ENCODE measurements around the gene RAC2.

DNA sequence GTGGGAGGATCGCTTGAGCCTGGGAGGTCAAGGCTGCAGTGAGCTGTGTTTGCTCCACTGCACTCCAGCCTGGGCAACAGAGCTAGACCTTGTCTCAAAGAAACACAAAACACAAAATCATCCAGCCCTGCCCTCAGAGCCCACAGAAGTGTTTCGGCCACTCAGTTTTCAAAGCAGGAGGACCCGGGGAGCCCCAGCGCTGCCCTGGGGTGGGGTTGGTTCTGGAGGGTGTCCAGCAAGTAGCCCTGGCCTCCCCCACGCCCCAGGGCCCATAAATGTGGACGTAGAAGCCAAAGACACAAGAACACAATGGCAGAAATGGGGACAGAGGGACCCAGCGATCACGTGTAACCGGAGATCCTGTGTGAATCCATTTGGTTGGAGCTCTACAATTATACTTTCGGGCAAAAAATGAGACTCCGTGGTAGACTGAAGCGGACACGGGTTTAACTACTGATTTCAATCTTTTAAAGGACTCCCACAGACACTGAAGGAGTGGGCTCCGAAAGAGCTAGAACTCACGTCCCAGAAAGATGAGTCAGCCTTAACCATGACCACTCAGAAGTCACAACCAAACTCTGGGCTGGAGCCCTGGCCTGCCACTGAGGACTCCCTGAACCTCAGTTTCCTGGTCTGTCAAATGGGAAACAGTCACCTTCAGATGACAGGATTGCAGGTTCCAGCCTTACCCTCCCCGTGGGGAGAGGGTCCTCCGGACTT is 29.2 kb upstream of the RAC2 start:
- TF ChIP-seq, protein P1, sequence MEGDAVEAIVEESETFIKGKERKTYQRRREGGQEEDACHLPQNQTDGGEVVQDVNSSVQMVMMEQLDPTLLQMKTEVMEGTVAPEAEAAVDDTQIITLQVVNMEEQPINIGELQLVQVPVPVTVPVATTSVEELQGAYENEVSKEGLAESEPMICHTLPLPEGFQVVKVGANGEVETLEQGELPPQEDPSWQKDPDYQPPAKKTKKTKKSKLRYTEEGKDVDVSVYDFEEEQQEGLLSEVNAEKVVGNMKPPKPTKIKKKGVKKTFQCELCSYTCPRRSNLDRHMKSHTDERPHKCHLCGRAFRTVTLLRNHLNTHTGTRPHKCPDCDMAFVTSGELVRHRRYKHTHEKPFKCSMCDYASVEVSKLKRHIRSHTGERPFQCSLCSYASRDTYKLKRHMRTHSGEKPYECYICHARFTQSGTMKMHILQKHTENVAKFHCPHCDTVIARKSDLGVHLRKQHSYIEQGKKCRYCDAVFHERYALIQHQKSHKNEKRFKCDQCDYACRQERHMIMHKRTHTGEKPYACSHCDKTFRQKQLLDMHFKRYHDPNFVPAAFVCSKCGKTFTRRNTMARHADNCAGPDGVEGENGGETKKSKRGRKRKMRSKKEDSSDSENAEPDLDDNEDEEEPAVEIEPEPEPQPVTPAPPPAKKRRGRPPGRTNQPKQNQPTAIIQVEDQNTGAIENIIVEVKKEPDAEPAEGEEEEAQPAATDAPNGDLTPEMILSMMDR (IDR thresholded peaks at IDR 0.05), result no peak
- no peak for TF ChIP-seq POLR2A (IDR thresholded peaks at IDR 0.05)

Data from adrenal gland (tissue), 5 donors.